NB4 (cell line): ENCODE results near the gene SEL1L3.

Experiments
- POLR2A ChIP-seq: IDR thresholded peaks from 2 replicates; pipeline ENCODE4 v1.6.1; 2011; ENCODE audit warnings: mild to moderate bottlenecking; ENCODE audit not compliant: insufficient read length; ENCODE audit errors: extremely low read depth
- TF ChIP-seq, protein P1 (sequence below): IDR thresholded peaks from one replicate; pipeline ENCODE4 v1.5.1; 2012; ENCODE audit warnings: low read depth, low read length

DNA sequence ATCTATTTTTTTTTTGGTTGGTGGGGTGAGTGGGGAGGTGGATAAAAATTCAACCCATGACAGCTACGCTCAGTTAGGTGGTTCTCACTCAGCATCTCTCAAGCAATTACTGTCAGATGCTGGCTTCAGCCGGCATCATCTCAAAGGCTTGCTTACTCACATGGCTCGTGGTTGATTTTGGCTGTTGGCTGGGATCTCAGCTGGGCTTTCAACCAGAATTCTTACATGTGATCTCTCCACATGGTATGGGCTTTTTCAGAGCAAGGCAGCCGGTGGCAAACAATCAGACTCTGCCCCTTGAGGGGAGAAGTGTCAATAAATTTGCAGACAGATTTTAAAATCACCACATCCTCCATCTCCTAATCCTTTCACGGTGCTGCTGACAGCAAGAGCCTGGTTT is 159.9 kb downstream of the SEL1L3 start:
- TF ChIP-seq POLR2A = no peak
- TF ChIP-seq, protein P1, sequence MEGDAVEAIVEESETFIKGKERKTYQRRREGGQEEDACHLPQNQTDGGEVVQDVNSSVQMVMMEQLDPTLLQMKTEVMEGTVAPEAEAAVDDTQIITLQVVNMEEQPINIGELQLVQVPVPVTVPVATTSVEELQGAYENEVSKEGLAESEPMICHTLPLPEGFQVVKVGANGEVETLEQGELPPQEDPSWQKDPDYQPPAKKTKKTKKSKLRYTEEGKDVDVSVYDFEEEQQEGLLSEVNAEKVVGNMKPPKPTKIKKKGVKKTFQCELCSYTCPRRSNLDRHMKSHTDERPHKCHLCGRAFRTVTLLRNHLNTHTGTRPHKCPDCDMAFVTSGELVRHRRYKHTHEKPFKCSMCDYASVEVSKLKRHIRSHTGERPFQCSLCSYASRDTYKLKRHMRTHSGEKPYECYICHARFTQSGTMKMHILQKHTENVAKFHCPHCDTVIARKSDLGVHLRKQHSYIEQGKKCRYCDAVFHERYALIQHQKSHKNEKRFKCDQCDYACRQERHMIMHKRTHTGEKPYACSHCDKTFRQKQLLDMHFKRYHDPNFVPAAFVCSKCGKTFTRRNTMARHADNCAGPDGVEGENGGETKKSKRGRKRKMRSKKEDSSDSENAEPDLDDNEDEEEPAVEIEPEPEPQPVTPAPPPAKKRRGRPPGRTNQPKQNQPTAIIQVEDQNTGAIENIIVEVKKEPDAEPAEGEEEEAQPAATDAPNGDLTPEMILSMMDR = no peak
